H9 (cell line): ENCODE results near the gene FAM20A. TPM values are rescaled to one million over a fixed set of nuclear protein-coding genes. Genes with fewer than 3 reads are reported as not detected.

ENCODE experiments used
- DNase-seq: peaks from one replicate; pipeline ENCODE4 v3.0.0-alpha.2; 2017
- H2AFZ ChIP-seq: one replicate; pipeline ENCODE4 v1.6.1; 2013; ENCODE audit warnings: mild to moderate bottlenecking, low read length, control low read depth, moderate library complexity
- H2AK5ac ChIP-seq: 2 replicates; pipeline ENCODE4 v1.6.1; 2013; ENCODE audit warnings: low read length, control low read depth, mixed read lengths; ENCODE audit not compliant: insufficient read length
- H2BK120ac ChIP-seq: one replicate; pipeline ENCODE4 v1.6.1; 2013; ENCODE audit warnings: low read depth, mild to moderate bottlenecking, low read length, control low read depth, inconsistent platforms; ENCODE audit not compliant: poor library complexity, severe bottlenecking
- H2BK12ac ChIP-seq: 2 replicates; pipeline ENCODE4 v1.6.1; 2013; ENCODE audit warnings: low read length, control low read depth, mixed read lengths, low read depth; ENCODE audit not compliant: insufficient read length
- H2BK15ac ChIP-seq: 2 replicates; pipeline ENCODE4 v1.6.1; 2013; ENCODE audit warnings: low read depth, low read length, control low read depth
- H2BK20ac ChIP-seq: one replicate; pipeline ENCODE4 v1.6.1; 2013; ENCODE audit warnings: low read depth, mild to moderate bottlenecking, low read length, control low read depth, inconsistent platforms; ENCODE audit not compliant: poor library complexity, severe bottlenecking
- H2BK5ac ChIP-seq: 2 replicates; pipeline ENCODE4 v1.6.1; 2013; ENCODE audit warnings: low read length, control low read depth, mixed read lengths; ENCODE audit not compliant: insufficient read length
- H3K14ac ChIP-seq: 2 replicates; pipeline ENCODE4 v1.6.1; 2013; ENCODE audit warnings: low read length, control low read depth; ENCODE audit not compliant: insufficient read depth
- H3K18ac ChIP-seq: 2 replicates; pipeline ENCODE4 v1.6.1; 2013; ENCODE audit warnings: low read depth, mild to moderate bottlenecking, mixed read lengths, low read length, control low read depth; ENCODE audit not compliant: insufficient read length
- H3K23ac ChIP-seq: 2 replicates; pipeline ENCODE4 v1.6.1; 2013; ENCODE audit warnings: low read length, control low read depth, mixed read lengths, low read depth; ENCODE audit not compliant: insufficient read length
- H3K23me2 ChIP-seq: 2 replicates; pipeline ENCODE4 v1.6.1; 2013; ENCODE audit warnings: low read depth, mild to moderate bottlenecking, mixed read lengths, low read length, control low read depth; ENCODE audit not compliant: insufficient read length, poor library complexity, severe bottlenecking
- H3K27ac ChIP-seq: 2 replicates; pipeline ENCODE4 v1.5.1; 2013; ENCODE audit warnings: low read length, control low read depth, mixed read lengths, low read depth; ENCODE audit not compliant: insufficient read length
- H3K27me3 ChIP-seq: 2 replicates; pipeline ENCODE4 v1.6.1; 2013; ENCODE audit warnings: low read length, control low read depth, inconsistent platforms; ENCODE audit not compliant: insufficient read depth
- H3K4ac ChIP-seq: 2 replicates; pipeline ENCODE4 v1.6.1; 2013; ENCODE audit warnings: low read depth, mild to moderate bottlenecking, control low read depth, inconsistent platforms, low read length, moderate library complexity
- H3K4me1 ChIP-seq: 2 replicates; pipeline ENCODE4 v1.6.1; 2013; ENCODE audit warnings: low read length, control low read depth, inconsistent platforms; ENCODE audit not compliant: insufficient read depth
- H3K4me2 ChIP-seq: 2 replicates; pipeline ENCODE4 v1.6.1; 2013; ENCODE audit warnings: low read length, control low read depth, mixed read lengths; ENCODE audit not compliant: insufficient read length, insufficient read depth
- H3K56ac ChIP-seq: 2 replicates; pipeline ENCODE4 v1.6.1; 2013; ENCODE audit warnings: low read depth, mild to moderate bottlenecking, mixed read lengths, low read length, control low read depth; ENCODE audit not compliant: insufficient read length
- H3K79me1 ChIP-seq: 2 replicates; pipeline ENCODE4 v1.6.1; 2013; ENCODE audit warnings: low read depth, mild to moderate bottlenecking, moderate library complexity, low read length, control low read depth, inconsistent platforms; ENCODE audit not compliant: insufficient read depth, poor library complexity, severe bottlenecking
- H3K79me2 ChIP-seq: 2 replicates; pipeline ENCODE4 v1.6.1; 2013; ENCODE audit warnings: low read length, control low read depth, inconsistent platforms; ENCODE audit not compliant: insufficient read depth
- H3K9ac ChIP-seq: 2 replicates; pipeline ENCODE4 v1.6.1; 2013; ENCODE audit warnings: low read length, control low read depth, mixed read lengths; ENCODE audit not compliant: insufficient read length; ENCODE audit errors: extremely low read depth
- H3K9me3 ChIP-seq: one replicate; pipeline ENCODE4 v1.6.1; 2013; ENCODE audit warnings: low read depth, low read length, inconsistent platforms; ENCODE audit not compliant: control insufficient read depth
- H3T11ph ChIP-seq: one replicate; pipeline ENCODE4 v1.6.1; 2013; ENCODE audit warnings: mild to moderate bottlenecking, low read length, control low read depth, inconsistent platforms
- H4K20me1 ChIP-seq: one replicate; pipeline ENCODE4 v1.6.1; 2013; ENCODE audit not compliant: control insufficient read depth, insufficient read length, insufficient read depth
- H4K5ac ChIP-seq: 2 replicates; pipeline ENCODE4 v1.6.1; 2013; ENCODE audit warnings: low read depth, mild to moderate bottlenecking, mixed read lengths, low read length, control low read depth; ENCODE audit not compliant: insufficient read length
- H4K8ac ChIP-seq: replicated peaks from 2 replicates; pipeline ENCODE4 v1.6.1; 2013; ENCODE audit warnings: low read length, control low read depth, mixed read lengths, low read depth; ENCODE audit not compliant: insufficient read length
- H4K91ac ChIP-seq: 2 replicates; pipeline ENCODE4 v1.6.1; 2013; ENCODE audit warnings: low read depth, mild to moderate bottlenecking, moderate library complexity, mixed read lengths, low read length, control low read depth; ENCODE audit not compliant: insufficient read length
- H3K27ac Mint-ChIP-seq, 3 experiments: 2 replicates in 2 of 3; 3 replicates in 1 of 3; pipeline ENCODE4 v1.8.0; 2020 to 2021; ENCODE audit warnings: mixed read lengths in 3 of 3, mild to moderate bottlenecking in 1 of 3, moderate library complexity in 1 of 3
- H3K27me3 Mint-ChIP-seq: 2 replicates; pipeline ENCODE4 v1.8.0; 2021; ENCODE audit warnings: low read depth, mild to moderate bottlenecking, moderate library complexity, mixed read lengths
- H3K36me3 Mint-ChIP-seq, 3 experiments: 2 replicates in 2 of 3; 3 replicates in 1 of 3; pipeline ENCODE4 v1.8.0; 2020 to 2021; ENCODE audit warnings: low read depth in 3 of 3, mixed read lengths in 3 of 3; ENCODE audit not compliant: insufficient read depth in 1 of 3
- H3K4me1 Mint-ChIP-seq, 2 experiments: 2 replicates each; pipeline ENCODE4 v1.8.0; 2020; ENCODE audit warnings: mixed read lengths in 2 of 2
- H3K4me3 Mint-ChIP-seq, 2 experiments: 2 replicates in 1 of 2; 3 replicates in 1 of 2; pipeline ENCODE4 v1.8.0; 2020 to 2021; ENCODE audit warnings: mild to moderate bottlenecking in 2 of 2, mixed read lengths in 2 of 2, moderate library complexity in 1 of 2
- H3K9me3 Mint-ChIP-seq, 2 experiments: 2 replicates in 1 of 2; 3 replicates in 1 of 2; pipeline ENCODE4 v1.8.0; 2020; ENCODE audit warnings: mild to moderate bottlenecking in 2 of 2, mixed read lengths in 2 of 2, moderate library complexity in 1 of 2
- WGBS: extraction: QIAGEN DNeasy Blood & Tissue Kit; methylation state at CpG from one replicate; pipeline ENCODE4 v1.1.7; 2013; ENCODE audit warnings: missing lambda C conversion rate, low lambda C conversion rate, mixed read lengths; ENCODE audit not compliant: insufficient read length; ENCODE audit errors: extremely low coverage; 5-methylcytosine and 5-hydroxymethylcytosine counted together
- total RNA-seq: library from RNA; stranded (reverse); gene quantifications from 2 replicates; pipeline ENCODE4 v1.2.1, GENCODE V29; 2021
- TF ChIP-seq, protein P1 (sequence below): fragments of 200-600 bp; sonication (generic); conservative IDR thresholded peaks from 3 replicates; pipeline ENCODE4 v1.8.0; 2021; ENCODE audit warnings: antibody characterized with exemption, mild to moderate bottlenecking

FAM20A gene
- total RNA-seq, 1 experiment from 2014 or later, result 34.4 TPM

DNA sequence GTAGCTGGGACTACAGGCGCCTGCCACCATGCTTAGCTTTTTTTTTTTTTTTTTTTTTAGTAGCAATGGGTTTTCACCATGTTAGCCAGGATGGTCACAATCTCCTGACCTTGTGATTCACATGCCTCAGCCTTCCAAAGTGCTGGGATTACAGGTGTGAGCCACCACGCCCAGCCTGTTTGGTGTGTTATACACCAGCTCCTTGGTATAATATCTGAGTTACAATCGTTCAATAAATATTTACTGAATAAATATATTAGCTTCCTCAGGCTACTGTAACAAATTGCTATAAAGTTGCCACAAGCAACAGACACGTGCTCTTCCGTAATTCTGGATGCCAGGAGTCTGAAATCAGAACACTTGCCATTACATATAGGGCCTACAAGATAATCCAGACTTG is 13.6 kb upstream of the FAM20A start:
- WGBS, result no CpG with 5 or more reads among the region's 5 CpGs

More for the DNA sequence above, 13.6 kb upstream of the FAM20A start:
- H3K9me3 ChIP-seq, result peaks cover under 1% of the 10 kb centered on the region
- H3T11ph ChIP-seq, result no peak overlapping the region
- no peaks in the 10 kb centered on the region for H3K79me1 ChIP-seq
- peaks cover 4% of the 10 kb centered on the region; the same call in 1 of the 2 replicates for H3K4me1 ChIP-seq
- no peak overlapping the region for H2BK20ac ChIP-seq
- no peak overlapping the region for H3K14ac ChIP-seq
- H3K4ac ChIP-seq, result no peak overlapping the region
- no peak overlapping the region for H2BK5ac ChIP-seq
- H3K23ac ChIP-seq, result no peak overlapping the region
- H2BK120ac ChIP-seq, result no peak overlapping the region
- H2BK12ac ChIP-seq, result no peak overlapping the region
- Mint-ChIP-seq H3K9me3 (peaks cover 16 to 29% of the 10 kb centered on the region in 2 experiments), H3K27ac (no peak overlapping the region), H3K4me3 (no peak overlapping the region), H3K36me3 (peaks cover 4 to 33% (median 13%) of the 10 kb centered on the region in 3 experiments; a peak in 5 of 7 replicates), H3K27me3 (no peaks in the 10 kb centered on the region; the same call in 1 of the 2 replicates), H3K4me1 (peaks cover 10 to 14% of the 10 kb centered on the region in 2 experiments)
- no peak overlapping the region for H3K9ac ChIP-seq
- no peaks in the 10 kb centered on the region for H3K23me2 ChIP-seq
- TF ChIP-seq, protein P1, sequence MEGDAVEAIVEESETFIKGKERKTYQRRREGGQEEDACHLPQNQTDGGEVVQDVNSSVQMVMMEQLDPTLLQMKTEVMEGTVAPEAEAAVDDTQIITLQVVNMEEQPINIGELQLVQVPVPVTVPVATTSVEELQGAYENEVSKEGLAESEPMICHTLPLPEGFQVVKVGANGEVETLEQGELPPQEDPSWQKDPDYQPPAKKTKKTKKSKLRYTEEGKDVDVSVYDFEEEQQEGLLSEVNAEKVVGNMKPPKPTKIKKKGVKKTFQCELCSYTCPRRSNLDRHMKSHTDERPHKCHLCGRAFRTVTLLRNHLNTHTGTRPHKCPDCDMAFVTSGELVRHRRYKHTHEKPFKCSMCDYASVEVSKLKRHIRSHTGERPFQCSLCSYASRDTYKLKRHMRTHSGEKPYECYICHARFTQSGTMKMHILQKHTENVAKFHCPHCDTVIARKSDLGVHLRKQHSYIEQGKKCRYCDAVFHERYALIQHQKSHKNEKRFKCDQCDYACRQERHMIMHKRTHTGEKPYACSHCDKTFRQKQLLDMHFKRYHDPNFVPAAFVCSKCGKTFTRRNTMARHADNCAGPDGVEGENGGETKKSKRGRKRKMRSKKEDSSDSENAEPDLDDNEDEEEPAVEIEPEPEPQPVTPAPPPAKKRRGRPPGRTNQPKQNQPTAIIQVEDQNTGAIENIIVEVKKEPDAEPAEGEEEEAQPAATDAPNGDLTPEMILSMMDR, result no peak
- H3K18ac ChIP-seq, result no peak overlapping the region
- H3K56ac ChIP-seq, result no peak overlapping the region
- no peak overlapping the region for H3K4me2 ChIP-seq
- no peak overlapping the region for H3K27ac ChIP-seq
- H2AFZ ChIP-seq, result no peak overlapping the region
- H2AK5ac ChIP-seq, result no peak overlapping the region
- H4K5ac ChIP-seq, result no peak overlapping the region
- DNase-seq, result no peak
- no peaks in the 10 kb centered on the region for H4K20me1 ChIP-seq
- H4K8ac ChIP-seq, result no peak overlapping the region
- no peak overlapping the region for H2BK15ac ChIP-seq
- no peaks in the 10 kb centered on the region for H3K27me3 ChIP-seq
- no peaks in the 10 kb centered on the region for H3K79me2 ChIP-seq
- H4K91ac ChIP-seq, result no peak overlapping the region
